HG02884 (cell line): ENCODE measurements around the gene ANGPT4.
"Not testable (repeated sequence)": the region's sequence is repeated elsewhere in the genome, so short reads cannot be mapped to it uniquely, and the experiment has no call there.

Experiments
- ATAC-seq: cut with Tn5 transposase; IDR thresholded peaks from one replicate; pipeline ENCODE4 v1.9.1; 2021; ENCODE audit warnings: mild to moderate bottlenecking, moderate library complexity; ENCODE audit not compliant: unreplicated experiment

ANGPT4 gene

DNA sequence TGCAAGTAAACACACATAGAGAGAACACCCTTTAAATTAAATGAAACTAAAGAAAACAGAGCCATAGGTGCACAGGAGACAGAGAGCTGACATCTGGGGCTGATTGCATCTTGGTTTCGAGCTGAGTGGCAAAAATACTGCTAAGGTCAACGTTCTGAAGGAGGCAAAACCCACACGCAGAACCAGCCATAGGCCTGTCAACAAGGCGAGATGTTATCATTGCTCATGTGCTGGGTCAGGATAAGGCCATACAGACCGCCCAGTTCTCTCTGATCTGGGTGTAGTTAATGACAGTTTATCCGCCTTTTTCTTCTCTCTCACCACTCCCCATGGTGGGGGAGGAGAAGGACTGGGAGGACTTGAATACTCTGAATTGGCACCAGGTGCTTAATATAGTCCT is 87.1 kb downstream of the ANGPT4 start:
- ATAC-seq = no peak

DNA sequence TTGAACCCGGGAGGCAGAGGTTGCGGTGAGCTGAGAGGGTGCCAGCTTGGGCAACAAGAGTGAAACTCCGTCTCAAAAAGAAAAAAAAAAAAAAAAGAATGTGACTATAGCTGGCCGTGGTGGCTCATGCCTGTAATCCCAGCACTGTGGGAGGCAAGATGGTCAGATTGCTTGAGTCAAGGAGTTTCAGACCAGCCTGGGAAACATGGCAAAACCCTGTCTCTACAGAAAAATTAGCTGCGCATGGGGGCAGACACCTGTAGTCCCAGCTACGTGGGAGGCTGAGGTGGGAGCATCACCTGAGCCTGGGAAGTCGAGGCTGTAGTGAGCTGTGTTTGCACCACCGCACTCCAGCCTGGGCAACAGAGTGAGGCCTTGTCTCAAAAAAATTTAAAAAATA is 88.2 kb downstream of the ANGPT4 start:
- not testable (repeated sequence) for ATAC-seq

DNA sequence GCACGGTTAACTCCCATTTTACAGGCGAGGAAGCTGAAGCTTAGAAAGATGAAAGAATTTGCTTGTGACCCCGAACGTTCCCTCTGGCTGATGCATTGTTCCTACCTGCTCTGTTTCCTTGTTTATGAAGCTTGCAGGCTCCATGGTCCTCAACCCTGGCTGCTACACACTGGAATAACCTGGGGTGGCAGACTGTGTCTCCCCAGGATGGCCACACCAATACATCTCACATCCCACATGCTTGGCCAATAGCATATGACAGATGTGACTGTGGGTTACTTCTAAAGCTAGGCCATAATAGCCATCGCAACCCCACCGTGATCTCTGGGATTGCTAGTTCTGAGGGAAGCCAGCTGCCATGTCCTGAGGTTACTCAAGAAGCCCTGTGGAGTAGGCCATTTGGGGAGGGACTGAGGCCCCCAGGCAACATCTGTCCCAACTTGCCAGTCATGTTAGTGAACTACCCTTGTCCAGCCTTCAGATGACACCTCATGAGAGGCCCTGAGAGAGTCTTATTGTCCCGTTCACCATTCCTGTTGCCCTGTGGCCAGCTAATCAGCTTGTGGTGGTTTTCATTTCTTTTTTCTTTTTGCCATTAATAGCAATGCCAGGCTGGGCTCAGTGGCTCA is 89.3 kb downstream of the ANGPT4 start:
- ATAC-seq = no peak

DNA sequence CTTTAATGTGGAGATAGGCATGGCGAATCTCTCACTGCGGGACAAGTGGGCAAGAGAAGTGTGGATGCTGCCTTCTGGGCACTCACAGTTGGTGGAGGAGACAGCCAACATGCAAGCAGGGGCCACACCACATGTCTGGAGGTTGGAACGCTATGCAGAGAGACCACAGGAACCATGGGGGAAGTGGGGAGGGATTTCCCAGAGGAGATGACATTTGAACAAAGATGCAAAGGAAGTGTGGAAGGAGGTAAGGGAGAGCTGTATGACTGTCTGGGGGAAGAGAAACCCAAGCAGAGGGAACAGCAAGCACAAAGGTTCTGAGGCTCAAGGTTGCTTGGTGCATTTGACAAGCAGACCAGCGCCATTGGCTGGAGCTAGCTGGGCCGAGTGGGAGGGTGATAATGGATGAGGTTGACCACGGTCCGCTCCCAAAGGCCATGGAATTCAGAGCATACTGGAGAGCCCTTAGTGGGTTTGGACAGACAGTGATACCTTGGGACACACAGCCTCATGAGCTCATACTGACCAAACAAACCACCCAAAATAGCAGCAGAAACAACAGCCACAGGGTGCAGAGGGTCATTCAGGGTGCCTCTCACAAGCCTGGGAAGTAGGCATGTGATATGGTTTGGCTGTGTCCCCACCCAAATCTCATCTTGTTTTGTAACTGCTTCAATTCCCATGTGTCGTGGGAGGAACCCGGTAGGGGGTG is 90.3 kb downstream of the ANGPT4 start:
- ATAC-seq = no peak

DNA sequence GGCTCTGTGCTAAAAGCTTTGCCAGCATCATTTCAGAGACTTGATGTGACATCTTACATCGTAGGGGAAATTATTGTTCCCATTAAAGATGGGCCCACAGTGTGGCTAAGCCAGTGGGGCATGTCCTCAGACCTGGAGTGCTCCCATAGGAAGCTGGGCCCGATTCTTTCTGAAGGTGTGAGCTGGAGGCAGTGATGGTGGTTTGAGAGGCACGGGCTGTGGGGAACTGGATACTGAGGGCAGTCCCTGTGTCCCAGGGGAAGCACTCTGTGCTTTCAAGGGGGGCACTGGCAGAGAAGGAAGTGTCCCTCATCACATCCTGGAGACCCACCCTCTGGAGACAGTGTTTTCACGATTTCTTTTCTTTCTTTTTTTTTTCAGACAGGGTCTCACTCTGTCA is 91.2 kb downstream of the ANGPT4 start:
- ATAC-seq = no peak

DNA sequence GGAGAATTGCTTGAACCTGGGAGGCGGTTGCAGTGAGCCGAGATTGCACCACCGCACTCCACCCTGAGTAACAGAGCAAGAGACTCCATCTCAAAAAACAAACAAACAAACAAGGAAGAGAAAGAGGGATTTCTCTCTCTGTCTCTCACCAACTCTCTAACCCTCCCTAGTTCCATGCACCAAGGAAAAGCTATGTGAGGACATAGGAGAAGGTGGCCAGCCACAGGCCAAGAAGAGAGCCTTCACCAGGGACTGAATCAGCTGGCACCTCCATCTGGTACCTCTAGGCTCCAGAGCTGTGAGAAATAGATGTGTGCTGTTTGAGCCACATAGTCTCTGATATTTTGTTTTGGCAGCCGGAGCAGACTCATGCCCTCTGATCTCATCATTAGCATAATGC is 91.6 kb downstream of the ANGPT4 start:
- no peak for ATAC-seq

DNA sequence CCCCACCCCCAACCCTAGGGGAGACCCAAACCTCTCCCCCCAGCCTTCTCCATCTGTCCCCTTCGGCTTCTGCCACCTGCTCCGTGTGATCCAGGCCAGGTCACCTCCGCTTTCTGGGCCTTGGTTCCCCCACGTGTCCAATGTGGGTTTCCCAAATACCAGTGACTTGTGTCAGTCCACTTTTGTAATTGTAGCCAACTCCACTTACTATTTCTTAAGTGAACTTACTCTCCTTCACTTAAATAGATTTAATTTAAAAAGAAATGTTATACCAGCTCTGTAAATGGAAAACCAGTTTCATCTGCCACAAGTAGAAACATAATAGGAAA is 92.6 kb downstream of the ANGPT4 start:
- ATAC-seq = no peak

DNA sequence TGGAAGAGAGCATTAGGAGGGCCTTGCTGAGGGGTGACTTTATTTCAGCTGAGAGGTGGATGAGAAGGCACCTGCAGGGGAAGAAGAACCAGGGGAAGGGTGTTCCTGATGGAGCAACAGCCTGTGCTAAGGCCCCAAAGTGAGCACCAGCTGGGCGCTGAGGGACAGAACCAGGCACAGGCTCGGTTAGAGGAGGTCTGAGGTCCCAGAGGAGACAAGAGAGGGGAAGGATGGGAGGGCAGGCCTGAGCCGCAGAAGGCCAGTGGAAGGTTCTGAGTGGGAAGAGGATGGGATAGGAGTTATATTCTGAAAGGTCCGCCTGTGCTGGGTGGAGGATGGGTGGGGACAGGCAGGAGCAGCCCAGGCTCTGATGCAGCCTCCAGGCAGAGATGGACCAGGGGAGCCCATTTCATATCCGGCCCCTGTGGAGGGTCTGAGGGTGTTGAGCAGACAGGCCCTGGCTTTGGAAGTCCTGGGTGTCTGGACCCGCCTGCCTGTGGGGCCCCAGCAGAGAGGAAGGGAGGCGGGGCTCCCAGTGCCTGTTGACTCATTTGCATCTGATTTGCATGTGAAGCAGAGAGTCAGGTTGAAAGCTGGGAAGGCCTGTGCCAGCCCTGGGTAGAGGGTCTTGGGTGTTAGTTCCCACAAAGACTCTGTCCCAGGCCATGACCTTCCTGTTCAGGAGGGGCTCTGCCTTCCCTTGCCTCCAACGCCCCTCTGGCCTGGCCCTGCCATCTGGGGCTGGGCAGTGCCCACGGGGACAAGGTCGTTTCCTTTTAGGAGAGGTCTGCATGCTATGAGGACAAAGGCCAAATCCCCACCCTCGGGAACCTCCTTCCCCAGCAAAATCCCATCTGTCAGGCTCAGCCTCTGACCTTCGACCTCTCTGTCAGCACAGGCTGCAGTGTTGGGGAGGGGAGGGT is 93.2 kb downstream of the ANGPT4 start:
- ATAC-seq = no peak

DNA sequence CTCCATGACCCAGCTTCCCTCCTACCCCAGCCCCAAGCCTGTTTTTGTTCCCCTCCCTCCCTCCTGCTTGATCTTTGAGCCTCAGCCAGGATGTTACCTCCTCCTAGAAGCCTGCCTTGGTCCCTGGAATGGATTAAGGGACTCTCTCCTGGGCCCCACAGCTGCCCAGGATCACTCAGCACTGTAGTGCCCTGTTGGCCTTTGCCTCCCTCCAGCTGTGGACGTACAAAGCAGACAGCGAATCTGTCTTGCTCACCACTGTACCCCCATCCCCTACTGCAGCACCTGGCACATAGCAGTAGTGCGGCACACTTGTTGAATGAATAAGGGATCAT is 94.4 kb downstream of the ANGPT4 start:
- ATAC-seq = no peak

DNA sequence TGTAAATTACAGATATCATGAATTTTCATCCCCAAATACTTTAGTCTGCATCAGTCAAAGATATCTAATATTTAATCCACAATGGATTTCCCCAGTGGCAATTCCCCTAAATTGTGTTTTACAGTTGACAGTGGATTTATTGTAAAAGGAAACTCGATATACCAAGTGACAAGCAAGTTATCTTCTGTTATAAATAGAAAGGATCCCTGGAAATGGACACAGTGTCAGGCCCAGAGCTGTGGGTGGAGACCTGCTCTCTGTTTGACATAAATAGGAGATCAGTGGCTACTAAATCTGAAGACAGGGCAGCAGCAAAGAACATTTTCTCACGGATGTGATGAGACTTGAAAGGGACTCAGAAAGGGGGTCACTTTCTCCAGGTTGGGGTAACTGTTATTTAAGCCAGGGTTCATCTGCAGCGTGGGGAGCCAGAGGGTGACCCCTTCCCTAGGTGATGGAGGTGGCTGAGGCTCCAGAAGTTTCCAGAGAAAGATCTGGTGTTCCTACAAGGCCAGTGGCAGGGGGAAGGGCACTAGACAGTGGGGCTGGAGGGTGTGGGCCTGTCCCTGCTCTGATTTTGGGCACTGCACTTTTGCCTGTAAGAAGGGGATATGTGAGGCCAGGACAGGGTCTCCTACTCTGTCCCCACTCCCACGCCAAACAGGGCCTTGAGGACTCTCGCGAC is 94.9 kb downstream of the ANGPT4 start:
- ATAC-seq = no peak

DNA sequence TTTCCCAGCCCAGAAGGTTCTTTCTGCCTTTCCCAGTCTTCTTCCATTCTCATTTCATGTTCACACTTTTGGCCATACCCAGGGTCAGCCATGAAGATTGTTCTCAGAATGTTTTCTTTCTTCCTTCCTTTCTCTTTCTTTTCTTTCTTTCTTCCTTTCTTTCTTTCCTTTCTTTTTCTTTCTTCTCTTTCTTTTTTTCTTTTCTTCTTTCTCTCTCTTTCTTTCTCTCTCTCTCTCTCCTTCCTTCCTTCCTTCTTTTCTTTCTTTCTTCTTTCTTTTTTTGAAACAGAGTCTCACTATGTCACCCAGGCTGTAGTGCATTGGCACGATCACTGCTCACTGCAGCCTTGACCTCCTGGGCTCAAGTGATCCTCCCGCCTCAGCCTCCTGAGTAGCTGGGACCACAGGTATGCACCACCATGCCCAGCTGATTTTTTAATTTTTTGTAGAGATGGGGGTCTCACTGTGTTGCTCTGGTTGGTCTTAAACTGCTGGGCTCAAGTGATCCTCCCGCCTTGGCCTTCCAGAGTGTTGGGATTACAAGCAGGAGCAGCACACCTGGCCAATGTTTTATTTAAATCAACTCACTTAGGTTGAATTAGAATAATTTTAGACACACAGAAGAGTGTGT is 95.7 kb downstream of the ANGPT4 start:
- no peak for ATAC-seq
